ENCODE results near the gene KBTBD6.
"Not testable (repeated sequence)": the region's sequence is repeated elsewhere in the genome, so short reads cannot be mapped to it uniquely, and the experiment has no call there.

KBTBD6 gene

GRCh38 chr13:41111454-41111853 lies 21.1 kb downstream of the KBTBD6 start:
- no peak overlapping the region for H3K4me3 ChIP-seq (ENCODE audit: low read depth, low read length)
- no peak for TF ChIP-seq CTCF (IDR thresholded peaks at IDR 0.05; ENCODE audit: borderline replicate concordance, insufficient read depth, low read depth, low read length)

DNA sequence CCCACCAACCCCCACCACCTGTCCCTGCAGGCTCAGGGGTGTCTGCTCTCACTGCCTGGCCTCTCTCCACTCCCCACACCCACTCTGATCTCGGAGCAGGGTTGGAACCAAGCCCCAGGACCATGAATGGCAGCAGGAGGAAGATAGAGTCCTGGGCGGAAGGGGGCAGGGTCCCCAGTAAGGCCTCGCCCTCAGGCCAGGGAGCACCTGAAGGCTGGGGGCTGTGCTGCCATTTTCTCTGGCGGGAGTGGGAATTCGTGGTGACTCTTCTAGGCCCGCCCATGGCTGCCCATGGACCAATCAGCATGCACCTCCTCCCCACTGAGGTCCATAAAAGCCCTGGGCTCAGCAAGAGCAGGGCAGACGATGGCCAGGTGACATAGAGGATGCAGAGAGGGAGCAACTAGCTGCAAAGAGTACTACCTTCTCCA lies 25.0 kb downstream of the KBTBD6 start:
- no peak overlapping the region for H3K4me3 ChIP-seq (ENCODE audit: low read depth, low read length)
- no peak for TF ChIP-seq CTCF (IDR thresholded peaks at IDR 0.05; ENCODE audit: borderline replicate concordance, insufficient read depth, low read depth, low read length)

DNA sequence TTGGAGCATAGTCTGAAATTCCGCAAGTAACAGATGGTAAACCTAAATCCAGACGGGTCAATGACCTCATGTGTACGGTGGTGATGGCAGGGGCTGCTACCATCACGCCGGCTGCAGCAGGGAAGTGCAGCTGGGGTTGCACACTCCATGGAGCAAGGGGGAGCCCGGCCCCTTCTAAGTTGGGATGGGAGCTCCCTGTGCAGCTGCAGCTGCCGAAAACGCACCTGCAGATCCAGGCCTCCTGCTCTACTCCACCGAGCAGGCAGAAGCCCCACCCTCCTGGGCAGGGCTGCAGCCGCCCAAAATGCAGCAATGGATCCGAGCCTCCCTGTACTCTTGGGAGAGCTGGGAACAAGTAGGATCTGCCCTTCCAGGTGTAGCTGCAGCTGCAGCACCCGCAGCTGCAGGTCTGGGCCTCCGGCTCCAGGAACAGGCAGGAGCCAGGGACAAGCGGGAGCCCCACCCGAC lies 25.5 kb downstream of the KBTBD6 start:
- no peak for TF ChIP-seq CTCF (IDR thresholded peaks at IDR 0.05; ENCODE audit: borderline replicate concordance, insufficient read depth, low read depth, low read length)
- H3K4me3 ChIP-seq (ENCODE audit: low read depth, low read length): no peak overlapping the region

DNA sequence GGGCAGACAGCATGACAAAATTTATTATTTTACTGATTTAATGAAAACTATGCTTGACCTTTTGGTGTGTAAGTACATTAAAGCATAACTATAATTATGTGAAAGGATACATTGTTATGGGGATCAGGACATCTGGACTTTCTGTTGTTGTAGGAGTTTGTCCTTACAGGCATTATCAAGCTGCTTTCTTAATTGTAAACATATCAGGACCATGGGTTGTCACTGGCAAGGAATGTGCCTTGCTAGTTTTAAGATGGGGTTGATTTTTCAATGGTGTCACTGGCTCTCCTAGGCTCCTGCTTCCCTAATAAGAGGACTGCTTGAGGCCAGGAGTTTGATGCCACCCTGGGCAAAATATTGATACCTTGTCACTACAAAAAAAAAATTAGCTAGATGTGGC lies 32.6 kb downstream of the KBTBD6 start:
- no peak overlapping the region for H3K4me3 ChIP-seq (ENCODE audit: low read depth, low read length)
- TF ChIP-seq CTCF (IDR thresholded peaks at IDR 0.05; ENCODE audit: borderline replicate concordance, insufficient read depth, low read depth, low read length): no peak

- TF ChIP-seq CTCF (IDR thresholded peaks at IDR 0.05; ENCODE audit: borderline replicate concordance, insufficient read depth, low read depth, low read length): no peak
- no peak overlapping the region for H3K4me3 ChIP-seq (ENCODE audit: low read depth, low read length)
These were observed 33.8 kb downstream of the KBTBD6 start for GRCh38 chr13:41098761-41099160.

GRCh38 chr13:41095681-41096080 lies 36.9 kb downstream of the KBTBD6 start:
- not testable (repeated sequence) for H3K4me3 ChIP-seq (ENCODE audit: low read depth, low read length)

DNA sequence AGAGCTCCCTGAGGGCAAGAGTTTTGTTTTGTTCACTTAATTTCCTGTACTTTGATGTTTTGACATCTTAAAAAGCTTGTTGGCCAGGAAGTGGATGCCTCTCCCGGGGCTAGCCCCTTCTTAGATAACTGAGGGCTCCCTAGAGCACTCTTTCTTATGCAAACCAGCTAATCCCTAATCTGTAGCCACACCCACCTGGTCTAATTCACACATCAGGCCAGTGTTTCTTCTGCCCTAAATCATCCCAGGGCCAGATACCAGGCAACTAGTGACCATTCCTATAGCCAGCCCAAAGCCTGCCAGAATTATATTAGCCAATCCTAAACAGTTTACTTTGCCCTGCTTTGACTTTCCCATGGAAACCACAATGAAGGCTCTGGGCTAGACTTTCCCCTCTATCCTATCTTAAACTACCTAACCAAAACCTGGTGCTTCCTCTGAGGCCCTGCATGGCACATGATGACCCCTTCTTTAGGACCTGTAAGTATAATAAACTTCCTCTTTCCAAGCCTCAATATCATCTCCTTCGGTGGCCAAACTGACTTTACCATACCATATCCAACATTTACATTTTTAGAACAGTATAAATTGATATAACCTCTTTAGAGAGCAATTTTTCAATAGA lies 46.5 kb downstream of the KBTBD6 start:
- TF ChIP-seq CTCF (IDR thresholded peaks at IDR 0.05; ENCODE audit: borderline replicate concordance, insufficient read depth, low read depth, low read length): no peak
- no peak overlapping the region for H3K4me3 ChIP-seq (ENCODE audit: low read depth, low read length)

Data from GM12875 (cell line).